ENCODE data around the gene CAMK2B.

DNA sequence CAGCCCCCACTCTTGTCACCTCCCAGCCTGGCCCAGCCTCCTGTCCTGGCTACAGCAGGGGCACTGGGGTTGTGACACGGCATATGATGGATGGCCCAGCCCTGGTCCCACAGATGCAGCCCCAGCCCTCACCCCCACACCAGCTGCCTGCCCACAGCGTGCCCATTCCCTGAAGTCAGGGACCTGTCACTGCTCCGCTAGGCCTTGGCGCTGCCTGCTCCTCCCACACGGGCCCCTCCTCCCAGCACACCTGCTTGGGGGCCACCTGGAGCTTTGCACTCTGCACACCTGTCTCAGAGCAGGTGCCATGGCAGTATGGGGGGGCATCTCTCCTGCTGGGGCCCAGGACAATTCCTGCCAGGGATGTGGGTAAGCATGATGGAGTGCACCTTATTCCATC lies 139.7 kb downstream of the CAMK2B start:
- no peak for TF ChIP-seq POLR2A (IDR thresholded peaks at IDR 0.05; ENCODE audit: low read depth, low read length)
- TF ChIP-seq POLR2AphosphoS5 (IDR thresholded peaks at IDR 0.05; ENCODE audit: low read depth, low read length): no peak
- no peak for TF ChIP-seq TAF1 (IDR thresholded peaks at IDR 0.05; ENCODE audit: low read depth, low read length)
- TF ChIP-seq PAX5 (IDR thresholded peaks at IDR 0.05; ENCODE audit: insufficient read depth, low read length, severe bottlenecking): no peak
